Mucosa of descending colon (tissue), 3 donors: ENCODE data around the gene MBL2. TPM values are rescaled to one million over a fixed set of nuclear protein-coding genes. Genes with fewer than 3 reads are reported as not detected.

Source experiments
- ATAC-seq: fragments of 200-7000 bp; cut with Tn5 transposase; one replicate; pipeline ENCODE4 v1.9.1; 2020; ENCODE audit warnings: mild to moderate bottlenecking, moderate library complexity
- DNase-seq, 3 donors: peaks; one replicate each; pipeline ENCODE4 v3.0.0-alpha.2; 2020
- H3K36me3 ChIP-seq: fragments of 200-600 bp; one replicate; pipeline ENCODE4 v1.8.0; 2021; ENCODE audit warnings: low read depth, mild to moderate bottlenecking
- H3K4me1 ChIP-seq: fragments of 200-600 bp; one replicate; pipeline ENCODE4 v1.8.0; 2021; ENCODE audit warnings: low read depth, mild to moderate bottlenecking
- H3K4me3 ChIP-seq: fragments of 200-600 bp; one replicate; pipeline ENCODE4 v1.8.0; 2021; ENCODE audit warnings: mild to moderate bottlenecking
- H3K9me3 ChIP-seq: fragments of 200-600 bp; one replicate; pipeline ENCODE4 v1.8.0; 2021; ENCODE audit warnings: mild to moderate bottlenecking
- CTCF ChIP-seq: fragments of 200-600 bp; IDR thresholded peaks from one replicate; pipeline ENCODE4 v1.8.0; 2022; ENCODE audit warnings: antibody characterized with exemption, mild to moderate bottlenecking
- intact Hi-C, 2 donors: fragments of 100-400 bp; cut with DNase I in 1 of 2; cut with micrococcal nuclease in 1 of 2; formaldehyde crosslinking; loops; one replicate each; pipeline versions ENCODE4 v1.11.0 to v1.11.1; 2022; cut with DNase I, micrococcal nuclease
- total RNA-seq, 3 donors: library from RNA; stranded (reverse); fragmentation: NEBNext Ultra II Directional in 2 of 3; extraction: Animal tissue kit (Norgen Biotek cat#: 25700) in 2 of 3; gene quantifications; one replicate each; pipeline versions ENCODE4 v1.2.1 to v1.2.4, GENCODE V29; 2021 to 2023
- donor health status: DM: no; HTN: no; CAD: no; lungs with moderate emphysema.
- donor health status: DM: no; HTN: no; CAD: no.
- donor health status: DM: no; HTN: yes; CAD: no.

MBL2 gene
- total RNA-seq, 3 donors from 2014 or later, result not detected

GRCh38 chr10:52771534-52772445 lies 794 bp downstream of the MBL2 start:
- Histone ChIP-seq H3K4me3 (no peak overlapping the region), H3K9me3 (no peaks in the 10 kb centered on the region), H3K36me3 (no peaks in the 10 kb centered on the region), H3K4me1 (no peaks in the 10 kb centered on the region)
- TF ChIP-seq CTCF, result no peak
- intact Hi-C loops, result no loop called here
- ATAC-seq (no peak), DNase-seq (no peak)

GRCh38 chr10:52770904-52771303 lies 1.7 kb downstream of the MBL2 start:
- no peaks in the 10 kb centered on the region for H3K4me1 ChIP-seq
- ATAC-seq, result no peak
- no peak for TF ChIP-seq CTCF
- H3K9me3 ChIP-seq, result no peaks in the 10 kb centered on the region
- intact Hi-C loops, result no loop called here
- no peak for DNase-seq
- no peak overlapping the region for H3K4me3 ChIP-seq
- H3K36me3 ChIP-seq, result no peaks in the 10 kb centered on the region

GRCh38 chr10:52769966-52770365 lies 2.6 kb downstream of the MBL2 start:
- intact Hi-C loops, result no loop called here
- no peak for ATAC-seq

GRCh38 chr10:52768001-52768532 lies 4.5 kb downstream of the MBL2 start:
- ATAC-seq, result no peak
- H3K4me3 ChIP-seq, result no peak overlapping the region
- no peaks in the 10 kb centered on the region for H3K4me1 ChIP-seq
- H3K36me3 ChIP-seq, result no peaks in the 10 kb centered on the region
- TF ChIP-seq CTCF, result no peak
- DNase-seq, result no peak
- H3K9me3 ChIP-seq, result no peaks in the 10 kb centered on the region
- intact Hi-C loops, result no loop called here

More at GRCh38 chr10:52769966-52770365, 2.6 kb downstream of the MBL2 start:
- TF ChIP-seq CTCF, result no peak
- no peaks in the 10 kb centered on the region for H3K9me3 ChIP-seq
- no peaks in the 10 kb centered on the region for H3K4me1 ChIP-seq
- no peak overlapping the region for H3K4me3 ChIP-seq
- H3K36me3 ChIP-seq, result no peaks in the 10 kb centered on the region
- no peak for DNase-seq

- intact Hi-C loops, result no loop called here
- no peak for TF ChIP-seq CTCF
- no peaks in the 10 kb centered on the region for H3K9me3 ChIP-seq
- no peak overlapping the region for H3K4me3 ChIP-seq
- H3K36me3 ChIP-seq, result no peaks in the 10 kb centered on the region
- no peaks in the 10 kb centered on the region for H3K4me1 ChIP-seq
- DNase-seq (no peak), ATAC-seq (no peak)
Measured at GRCh38 chr10:52762088-52762487, 10.5 kb downstream of the MBL2 start.
